ENCODE data around the gene PADI6.
A peak's percentile ranks its signal among the peaks of the same experiment; 100 is the strongest.

PADI6 gene

GRCh38 chr1:17358557-17358956 is 13.4 kb upstream of the PADI6 start:
- DNase-seq, result no peak

- DNase-seq, result no peak
Measured at GRCh38 chr1:17359031-17359430, 13.0 kb upstream of the PADI6 start.

- DNase-seq, result peak; percentile 55
Measured at GRCh38 chr1:17359808-17360207, 12.2 kb upstream of the PADI6 start.

- peak; percentile 86 for DNase-seq
Measured at GRCh38 chr1:17360272-17360956, 11.6 kb upstream of the PADI6 start.

GRCh38 chr1:17361687-17362086 is 10.3 kb upstream of the PADI6 start:
- DNase-seq, result no peak

- no peak for DNase-seq
Measured at GRCh38 chr1:17363351-17363750, 8.6 kb upstream of the PADI6 start.

GRCh38 chr1:17363771-17364170 is 8.2 kb upstream of the PADI6 start:
- no peak for DNase-seq

GRCh38 chr1:17365293-17365692 is 6.7 kb upstream of the PADI6 start:
- no peak for DNase-seq

GRCh38 chr1:17369466-17369865 is 2.5 kb upstream of the PADI6 start:
- DNase-seq, result no peak

- DNase-seq, result no peak
Measured at GRCh38 chr1:17370618-17371017, 1.4 kb upstream of the PADI6 start.

- DNase-seq, result no peak
Measured at GRCh38 chr1:17372955-17373354, 959 bp downstream of the PADI6 start.

- no peak for DNase-seq
Measured at GRCh38 chr1:17375651-17376050, 3.7 kb downstream of the PADI6 start.

GRCh38 chr1:17377325-17377953 is 5.4 kb downstream of the PADI6 start:
- DNase-seq, result no peak

GRCh38 chr1:17381161-17381560 is 9.2 kb downstream of the PADI6 start:
- no peak for DNase-seq

GRCh38 chr1:17392199-17392740 is 20.3 kb downstream of the PADI6 start:
- no peak for DNase-seq

- DNase-seq, result no peak
Measured at GRCh38 chr1:17393230-17393629, 21.2 kb downstream of the PADI6 start.

GRCh38 chr1:17397910-17398695 is 26.1 kb downstream of the PADI6 start:
- no peak for DNase-seq

- DNase-seq, result no peak
Measured at GRCh38 chr1:17400725-17401341, 28.8 kb downstream of the PADI6 start.

- no peak for DNase-seq
Measured at GRCh38 chr1:17401841-17402240, 29.8 kb downstream of the PADI6 start.

- no peak for DNase-seq
Measured at GRCh38 chr1:17403081-17403480, 31.1 kb downstream of the PADI6 start.

GRCh38 chr1:17404034-17404684 is 32.2 kb downstream of the PADI6 start:
- no peak for DNase-seq

- no peak for DNase-seq
Measured at GRCh38 chr1:17404820-17405219, 32.8 kb downstream of the PADI6 start.
